Loucy (cell line): ENCODE measurements around the gene STXBP2.

ENCODE experiments used
- H2AFZ ChIP-seq: fragments of 200-600 bp; sonication (generic); 2 replicates; pipeline ENCODE4 v1.6.0; 2016; ENCODE audit warnings: antibody characterized with exemption, mild to moderate bottlenecking, low read length, moderate library complexity
- H3F3A ChIP-seq: fragments of 200-600 bp; 2 replicates; pipeline ENCODE4 v1.6.0; 2016; ENCODE audit warnings: antibody characterized with exemption, low read depth, mild to moderate bottlenecking
- H3K27me3 ChIP-seq: fragments of 200-600 bp; sonication (generic); 2 replicates; pipeline ENCODE4 v1.6.1; 2014; ENCODE audit warnings: low read length, mild to moderate bottlenecking; ENCODE audit not compliant: insufficient read depth, poor library complexity, severe bottlenecking
- H3K36me3 ChIP-seq: fragments of 200-600 bp; sonication (generic); 2 replicates; pipeline ENCODE4 v1.6.1; 2016; ENCODE audit warnings: low read length; ENCODE audit not compliant: insufficient read depth
- H3K4me1 ChIP-seq: fragments of 200-600 bp; sonication (generic); 2 replicates; pipeline ENCODE4 v1.5.1; 2014; ENCODE audit warnings: low read length, mild to moderate bottlenecking; ENCODE audit not compliant: insufficient read depth, poor library complexity, severe bottlenecking
- H3K4me2 ChIP-seq: fragments of 200-600 bp; sonication (generic); 2 replicates; pipeline ENCODE4 v1.6.0; 2014; ENCODE audit warnings: antibody characterized with exemption, low read length, low read depth, mild to moderate bottlenecking; ENCODE audit not compliant: poor library complexity, severe bottlenecking
- H3K4me3 ChIP-seq: fragments of 200-600 bp; sonication (generic); 2 replicates; pipeline ENCODE4 v1.5.1; 2014; ENCODE audit warnings: low read length, mild to moderate bottlenecking, mixed read lengths; ENCODE audit not compliant: poor library complexity, severe bottlenecking
- H3K79me2 ChIP-seq: fragments of 200-600 bp; sonication (generic); 2 replicates; pipeline ENCODE4 v1.6.1; 2014; ENCODE audit warnings: low read length; ENCODE audit not compliant: insufficient read depth
- H3K9ac ChIP-seq: fragments of 200-600 bp; sonication (generic); 2 replicates; pipeline ENCODE4 v1.6.0; 2014; ENCODE audit warnings: mild to moderate bottlenecking, low read depth, low read length, moderate library complexity; ENCODE audit not compliant: poor library complexity, severe bottlenecking
- H3K9me2 ChIP-seq: fragments of 200-600 bp; sonication (generic); replicated peaks from 2 replicates; pipeline ENCODE4 v1.6.1; 2016; ENCODE audit warnings: low read depth, low read length, mixed read lengths
- H3K9me3 ChIP-seq: fragments of 200-600 bp; sonication (generic); 2 replicates; pipeline ENCODE4 v1.6.1; 2014; ENCODE audit warnings: mild to moderate bottlenecking, antibody characterized with exemption, low read length, low read depth; ENCODE audit not compliant: insufficient read depth
- H4K20me1 ChIP-seq: fragments of 200-600 bp; sonication (generic); 2 replicates; pipeline ENCODE4 v1.6.0; 2014; ENCODE audit warnings: antibody characterized with exemption, low read length, mild to moderate bottlenecking; ENCODE audit not compliant: insufficient read depth, poor library complexity, severe bottlenecking
- CTCF ChIP-seq: fragments of 200-600 bp; sonication (generic); conservative IDR thresholded peaks from 2 replicates; pipeline ENCODE4 v1.5.1; 2014; ENCODE audit warnings: mild to moderate bottlenecking, antibody characterized with exemption, low read length
- EZH2phosphoT487 ChIP-seq: fragments of 200-600 bp; IDR thresholded peaks from 2 replicates; pipeline ENCODE4 v1.6.1; 2018; ENCODE audit warnings: antibody characterized with exemption, mild to moderate bottlenecking, moderate library complexity, borderline replicate concordance

Gene STXBP2

GRCh38 chr19:7620442-7621412 lies 16.2 kb upstream of the STXBP2 start:
- Histone ChIP-seq H4K20me1 (no peaks in the 10 kb centered on the region), H2AFZ (no peak overlapping the region), H3K4me1 (no peaks in the 10 kb centered on the region), H3K4me3 (no peak overlapping the region), H3K79me2 (no peaks in the 10 kb centered on the region), H3K4me2 (no peak overlapping the region), H3K9me2 (no peaks in the 10 kb centered on the region), H3K9ac (no peak overlapping the region), H3F3A (no peaks in the 10 kb centered on the region), H3K27me3 (no peaks in the 10 kb centered on the region), H3K9me3 (no peaks in the 10 kb centered on the region), H3K36me3 (peaks cover 39% of the 10 kb centered on the region; the same call in 1 of the 2 replicates)
- no peak for TF ChIP-seq EZH2phosphoT487

DNA sequence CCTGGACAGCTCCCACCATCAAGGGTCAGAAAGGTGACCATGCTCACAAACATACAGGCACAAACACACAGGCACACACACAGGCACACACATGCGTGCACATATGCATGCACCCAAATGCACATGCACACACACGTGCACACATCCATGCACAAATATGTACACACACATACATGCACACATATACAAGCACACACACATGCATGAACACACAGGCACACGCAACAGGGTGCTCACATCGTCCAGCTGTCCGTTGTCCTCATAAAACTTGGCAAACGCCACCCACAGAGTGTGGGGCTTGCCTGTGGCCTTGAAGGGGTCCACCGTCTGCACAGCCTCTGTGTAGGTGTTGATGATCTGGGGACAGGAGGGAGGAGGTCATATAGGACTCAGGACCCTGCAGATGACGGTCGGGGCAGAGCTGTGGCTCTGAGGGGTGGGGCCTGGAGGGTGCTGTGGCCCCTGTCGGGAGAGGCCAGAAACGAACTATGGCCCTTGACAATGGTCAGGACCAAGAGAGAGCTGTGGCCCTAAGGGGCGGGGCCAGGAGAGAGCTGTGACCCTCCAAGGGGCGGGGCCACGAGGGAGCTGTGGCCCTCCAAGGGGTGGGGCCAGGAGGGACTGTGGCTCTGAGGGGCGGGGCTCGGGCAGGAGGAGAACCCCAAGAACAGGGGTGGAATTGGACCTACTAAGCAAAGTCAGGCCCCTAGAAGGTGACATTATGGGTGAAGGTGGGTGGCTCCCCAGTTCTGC lies 13.8 kb upstream of the STXBP2 start:
- Histone ChIP-seq H3K27me3 (no peaks in the 10 kb centered on the region), H3K9me2 (no peaks in the 10 kb centered on the region), H3K4me2 (no peak overlapping the region), H3K9ac (no peak overlapping the region), H2AFZ (no peak overlapping the region), H4K20me1 (peaks cover 9% of the 10 kb centered on the region), H3K9me3 (no peaks in the 10 kb centered on the region), H3K79me2 (peaks cover 23% of the 10 kb centered on the region), H3K4me1 (no peaks in the 10 kb centered on the region), H3F3A (no peaks in the 10 kb centered on the region), H3K36me3 (peaks cover 40% of the 10 kb centered on the region; the same call in 1 of the 2 replicates), H3K4me3 (no peak overlapping the region)
- TF ChIP-seq CTCF (no peak), EZH2phosphoT487 (no peak)

DNA sequence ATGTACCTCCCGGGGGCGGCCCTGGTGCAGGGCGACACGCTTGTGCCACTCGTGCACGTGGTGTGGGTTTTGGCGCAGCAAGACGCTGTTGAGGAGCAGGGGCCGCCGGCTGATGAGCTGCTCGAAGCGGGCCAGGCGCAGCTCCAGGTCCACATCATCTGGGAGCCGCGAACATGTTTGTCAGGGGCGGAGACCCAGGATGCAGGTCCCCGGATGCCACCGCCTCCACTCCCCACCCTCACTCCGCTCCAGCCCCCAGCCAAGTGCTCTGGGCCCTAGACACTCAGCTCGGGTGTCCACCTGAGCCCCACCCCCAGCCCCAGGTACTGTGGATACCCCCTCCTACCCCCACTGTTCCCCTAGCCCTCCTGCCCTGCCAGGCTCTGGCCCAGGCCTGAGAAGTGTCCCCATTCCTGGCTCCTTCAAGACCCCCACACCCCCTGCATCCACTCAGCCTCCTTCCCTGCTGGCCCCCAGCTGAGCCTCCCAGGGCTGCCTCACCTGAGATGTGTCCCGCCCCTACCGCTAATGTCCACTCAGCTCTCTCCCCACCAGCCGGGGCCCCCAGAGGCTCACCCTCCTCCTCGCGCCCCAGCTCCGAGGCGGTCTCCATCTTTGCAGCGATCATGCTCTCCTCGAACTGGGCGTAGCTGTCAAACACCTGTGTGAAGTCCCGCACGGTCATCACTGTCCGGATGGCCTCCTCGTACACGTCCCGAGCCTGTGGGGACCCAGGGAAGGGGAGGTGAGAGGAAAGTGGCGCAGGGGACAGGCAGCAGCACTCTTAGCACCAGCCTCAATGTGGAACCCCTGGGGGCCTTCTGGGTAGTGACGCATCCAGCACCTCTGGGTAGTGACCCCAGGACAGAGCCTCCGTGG lies 12.9 kb upstream of the STXBP2 start:
- H3K36me3 ChIP-seq: peaks cover 40% of the 10 kb centered on the region; the same call in 1 of the 2 replicates
- no peaks in the 10 kb centered on the region for H3K4me1 ChIP-seq
- H3K9ac ChIP-seq: no peak overlapping the region

More for the DNA sequence above, 12.9 kb upstream of the STXBP2 start:
- no peaks in the 10 kb centered on the region for H3K9me3 ChIP-seq
- TF ChIP-seq CTCF: no peak
- H2AFZ ChIP-seq: no peak overlapping the region
- peaks cover 31% of the 10 kb centered on the region for H3K79me2 ChIP-seq
- H4K20me1 ChIP-seq: peaks cover 17% of the 10 kb centered on the region
- H3K9me2 ChIP-seq: no peaks in the 10 kb centered on the region
- no peaks in the 10 kb centered on the region for H3K27me3 ChIP-seq
- H3F3A ChIP-seq: no peaks in the 10 kb centered on the region
- no peak overlapping the region for H3K4me3 ChIP-seq
- H3K4me2 ChIP-seq: no peak overlapping the region
